ENCODE data around the gene CDKL2.

GRCh38 chr4:75655562-75655961, 25.2 kb upstream of the CDKL2 start:
- no peak for TF ChIP-seq CTCF (conservative IDR thresholded peaks at IDR 0.05 in 1 of 2, IDR thresholded peaks at IDR 0.05 in 1 of 2; ENCODE audit: low read depth in 1 of 2, low read length in 2 of 2)
- TF ChIP-seq EZH2 (IDR thresholded peaks at IDR 0.05; ENCODE audit: low read length, missing control alignments): no peak
